ENCODE measurements around the gene SEC14L1. TPM values are rescaled to one million over a fixed set of nuclear protein-coding genes. Genes with fewer than 3 reads are reported as not detected.

Gene SEC14L1
- total RNA-seq, 1 experiment from 2014 or later = 27.0 TPM

DNA sequence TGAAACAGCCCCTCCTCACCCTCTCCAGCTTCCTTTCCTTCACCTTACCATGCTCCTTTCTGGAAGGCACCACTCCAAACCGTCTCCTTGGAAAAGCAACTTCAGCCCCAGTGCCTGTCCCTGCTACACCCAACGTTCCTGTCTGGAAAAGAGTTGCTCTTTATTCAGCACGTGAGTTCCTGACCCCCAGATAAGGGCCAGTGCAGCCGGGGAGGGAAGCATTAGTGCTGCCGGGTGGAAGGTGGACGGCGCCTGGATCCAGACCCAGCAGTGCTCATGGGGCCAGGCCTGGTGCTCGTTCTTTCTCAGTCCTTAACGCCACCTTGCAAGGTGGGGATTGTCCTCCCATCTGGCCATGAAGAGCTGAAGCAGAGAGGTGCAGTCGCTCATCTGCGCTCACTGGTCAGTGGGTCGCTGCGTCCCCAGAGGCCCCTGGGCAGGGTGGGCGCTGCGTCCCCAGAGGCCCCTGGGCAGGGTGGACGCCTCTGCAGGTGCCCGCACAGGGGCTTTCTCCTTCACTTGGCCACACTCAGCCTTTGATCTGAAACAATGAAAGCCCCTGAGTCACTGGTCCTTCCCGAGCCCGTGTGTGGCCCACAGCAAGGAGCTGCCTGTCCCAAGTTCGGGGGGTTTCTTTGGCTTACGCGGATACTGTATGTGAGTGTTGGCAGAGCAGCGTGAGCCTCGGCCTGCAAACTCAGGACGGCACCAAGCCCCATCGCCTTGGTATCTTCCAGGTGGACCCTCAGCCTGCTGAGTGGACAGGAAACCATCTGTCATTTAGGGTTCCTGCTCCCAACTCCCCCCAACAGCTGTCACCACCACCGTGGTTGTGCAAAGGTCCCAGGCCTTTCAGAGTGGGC, 117.1 kb downstream of the SEC14L1 start:
- DNase-seq (ENCODE audit: low read depth) = no peak

DNA sequence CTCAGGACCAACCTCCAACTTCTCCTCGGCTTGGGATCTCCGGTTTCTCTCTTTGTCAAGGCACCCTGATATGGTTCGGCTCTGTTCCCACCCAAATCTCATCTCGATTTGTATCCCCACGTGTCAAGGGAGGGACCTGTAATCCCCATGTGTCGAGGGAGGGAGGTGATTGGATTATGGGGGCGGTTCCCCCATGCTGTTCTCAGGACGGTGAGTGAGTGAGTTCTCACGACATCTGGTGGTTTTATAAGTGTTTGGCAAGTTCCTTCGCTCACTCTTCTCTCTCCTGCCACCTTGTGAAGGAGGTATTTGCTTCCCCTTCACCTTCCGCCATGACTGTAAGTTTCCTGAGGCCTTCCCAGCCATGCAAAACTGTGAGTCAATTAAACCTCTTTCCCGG, 117.9 kb downstream of the SEC14L1 start:
- DNase-seq (ENCODE audit: low read depth) = no peak

- DNase-seq (ENCODE audit: low read depth) = no peak
Observed at GRCh38 chr17:77264617-77265230, 124.0 kb downstream of the SEC14L1 start.

DNA sequence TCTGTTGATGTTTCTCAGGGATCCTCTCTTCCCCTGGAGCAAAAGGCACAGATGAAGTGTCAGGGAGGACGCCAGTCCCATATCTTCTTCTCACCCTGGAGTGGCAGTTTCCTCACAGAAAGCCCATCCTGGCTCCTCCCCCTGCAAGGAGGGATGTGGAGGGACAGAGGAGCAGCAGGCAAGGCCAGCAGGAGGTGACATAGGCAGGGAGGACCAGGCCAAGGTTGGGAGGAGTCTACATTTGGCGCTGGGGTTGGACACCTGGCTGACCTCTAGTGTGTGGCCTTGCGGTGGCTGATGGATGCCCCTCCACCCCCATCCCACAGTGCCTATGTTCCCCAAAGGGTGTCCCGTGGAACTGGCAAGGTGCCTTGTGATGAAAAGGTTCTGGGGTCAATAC, 125.4 kb downstream of the SEC14L1 start:
- DNase-seq (ENCODE audit: low read depth) = no peak

Measured in LHCN-M2 (cell line).